Esophagus muscularis mucosa (tissue), 3 donors: Measurements from ENCODE around the gene TTC31.

Source experiments
- EP300 ChIP-seq: sonication (generic); formaldehyde crosslinking; IDR thresholded peaks from one replicate; pipeline ENCODE4 v1.6.1; 2017; ENCODE audit warnings: antibody characterized with exemption
- TF ChIP-seq, protein P1 (sequence below), 3 experiments: fragments of 200-600 bp in 2 of 3; fragments of 450-650 bp in 1 of 3; sonication (generic) in 2 of 3; IDR thresholded peaks; one replicate each; pipeline ENCODE4 v1.5.1; 2017 to 2019; ENCODE audit warnings: antibody characterized with exemption in 3 of 3, mild to moderate bottlenecking in 2 of 3, moderate library complexity in 1 of 3

DNA sequence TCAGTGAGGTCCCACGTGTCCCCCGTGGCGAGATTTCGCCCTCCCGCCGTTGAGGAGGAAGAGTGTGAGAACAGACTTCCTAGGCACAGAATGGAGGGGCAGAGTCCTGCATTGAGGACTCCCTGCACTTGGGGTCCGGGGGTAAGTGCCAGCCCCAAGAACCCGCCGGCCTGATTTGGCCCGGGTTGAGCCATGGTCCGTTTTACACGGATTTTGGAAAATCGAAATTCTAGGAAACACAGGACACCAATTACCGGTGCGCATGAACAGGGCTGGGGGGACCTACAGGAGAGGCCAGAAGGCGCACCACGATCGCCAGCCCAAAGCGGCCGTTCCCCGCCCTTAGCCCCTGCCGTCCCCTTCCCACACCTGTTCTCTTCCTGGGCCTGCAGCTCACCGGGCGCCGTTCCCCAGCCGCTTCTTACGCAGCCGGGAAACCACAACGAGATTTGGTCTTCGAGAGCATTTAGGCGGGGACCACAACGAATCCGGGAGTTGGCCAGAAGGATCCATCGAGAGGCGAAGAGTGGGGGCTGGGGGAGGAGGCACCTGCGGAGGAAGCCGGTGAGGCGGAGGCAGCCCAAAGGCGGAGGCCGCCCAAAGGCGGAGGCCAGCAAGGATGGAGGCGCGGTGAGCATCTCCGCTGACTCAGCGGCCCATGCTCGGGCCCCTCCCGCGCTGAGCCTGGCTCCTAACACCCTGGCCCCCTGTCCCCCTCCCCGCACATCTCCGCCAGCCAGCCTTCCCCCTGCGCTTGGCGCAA lies 30.9 kb downstream of the TTC31 start:
- TF ChIP-seq, protein P1, sequence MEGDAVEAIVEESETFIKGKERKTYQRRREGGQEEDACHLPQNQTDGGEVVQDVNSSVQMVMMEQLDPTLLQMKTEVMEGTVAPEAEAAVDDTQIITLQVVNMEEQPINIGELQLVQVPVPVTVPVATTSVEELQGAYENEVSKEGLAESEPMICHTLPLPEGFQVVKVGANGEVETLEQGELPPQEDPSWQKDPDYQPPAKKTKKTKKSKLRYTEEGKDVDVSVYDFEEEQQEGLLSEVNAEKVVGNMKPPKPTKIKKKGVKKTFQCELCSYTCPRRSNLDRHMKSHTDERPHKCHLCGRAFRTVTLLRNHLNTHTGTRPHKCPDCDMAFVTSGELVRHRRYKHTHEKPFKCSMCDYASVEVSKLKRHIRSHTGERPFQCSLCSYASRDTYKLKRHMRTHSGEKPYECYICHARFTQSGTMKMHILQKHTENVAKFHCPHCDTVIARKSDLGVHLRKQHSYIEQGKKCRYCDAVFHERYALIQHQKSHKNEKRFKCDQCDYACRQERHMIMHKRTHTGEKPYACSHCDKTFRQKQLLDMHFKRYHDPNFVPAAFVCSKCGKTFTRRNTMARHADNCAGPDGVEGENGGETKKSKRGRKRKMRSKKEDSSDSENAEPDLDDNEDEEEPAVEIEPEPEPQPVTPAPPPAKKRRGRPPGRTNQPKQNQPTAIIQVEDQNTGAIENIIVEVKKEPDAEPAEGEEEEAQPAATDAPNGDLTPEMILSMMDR (IDR thresholded peaks at IDR 0.05) = no peak
- no peak for TF ChIP-seq EP300
